Measurements from ENCODE around the gene SLC35F3.
"Not testable (repeated sequence)": the region's sequence is repeated elsewhere in the genome, so short reads cannot be mapped to it uniquely, and the experiment has no call there.

SLC35F3 gene

GRCh38 chr1:234231061-234231892 is 326.8 kb downstream of the SLC35F3 start:
- peak; percentile 33 for DNase-seq

DNA sequence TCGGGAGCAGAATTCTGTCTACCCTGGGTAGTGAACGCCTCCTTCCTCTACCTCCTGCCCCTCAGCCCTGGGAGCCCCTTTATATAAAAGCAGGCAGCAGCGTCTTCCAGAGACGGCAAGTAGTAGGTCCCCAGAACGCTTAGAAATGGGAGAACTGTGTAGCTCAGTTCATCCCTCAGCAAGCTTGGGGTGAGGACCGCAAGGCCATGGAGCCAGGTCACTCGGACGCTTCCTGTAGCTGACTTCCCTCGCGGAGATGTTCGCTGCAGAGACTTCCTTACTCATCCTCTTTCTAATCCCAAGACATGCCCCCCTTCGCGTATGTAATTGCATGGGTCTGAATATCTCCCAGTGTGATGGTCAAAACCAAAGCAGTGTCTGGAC is 327.4 kb downstream of the SLC35F3 start:
- no peak for DNase-seq

DNA sequence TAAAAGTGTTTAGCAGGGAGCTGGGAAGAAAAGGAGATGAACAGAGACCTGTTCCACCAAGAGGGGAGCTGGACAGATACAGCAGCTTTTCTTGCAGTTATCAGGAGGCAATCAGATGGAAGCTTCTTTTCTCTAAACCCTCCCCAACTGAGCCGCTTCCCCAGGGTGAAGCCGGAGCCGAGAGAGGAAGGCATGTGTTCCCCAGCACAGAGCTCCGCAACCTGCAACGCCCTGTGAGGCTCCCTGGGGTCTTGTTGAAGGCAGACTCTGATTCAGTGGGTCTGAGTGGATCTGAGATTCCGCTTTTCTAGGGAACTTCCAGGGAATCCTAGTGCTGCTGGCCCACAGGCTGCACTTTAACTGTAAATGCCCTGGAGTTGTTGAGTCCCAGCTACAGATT is 329.7 kb downstream of the SLC35F3 start:
- DNase-seq: no peak

DNA sequence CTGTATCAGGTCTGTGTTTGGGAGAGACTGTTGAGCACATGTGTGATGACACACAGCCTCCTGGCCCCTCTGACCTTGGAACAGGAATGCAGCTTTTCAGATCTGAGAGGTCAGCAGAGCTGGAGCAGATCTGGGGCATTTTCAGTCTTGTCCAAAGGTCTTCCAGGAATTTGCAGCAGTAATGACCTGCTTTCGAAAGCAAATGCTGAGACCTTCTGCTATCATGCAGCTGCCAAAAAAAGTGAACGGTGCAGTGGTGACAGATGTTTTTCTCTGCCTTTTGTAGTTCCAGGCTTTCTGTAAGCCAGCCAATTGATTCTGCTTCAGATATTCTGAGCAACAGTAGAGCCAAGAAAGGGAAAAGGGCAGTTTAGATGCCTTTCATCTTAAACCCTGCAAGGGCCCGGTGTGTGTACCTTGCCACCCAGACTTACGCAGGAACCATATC is 331.0 kb downstream of the SLC35F3 start:
- DNase-seq: no peak

- DNase-seq: no peak
Observed at GRCh38 chr1:234237393-234237792, 332.9 kb downstream of the SLC35F3 start.

DNA sequence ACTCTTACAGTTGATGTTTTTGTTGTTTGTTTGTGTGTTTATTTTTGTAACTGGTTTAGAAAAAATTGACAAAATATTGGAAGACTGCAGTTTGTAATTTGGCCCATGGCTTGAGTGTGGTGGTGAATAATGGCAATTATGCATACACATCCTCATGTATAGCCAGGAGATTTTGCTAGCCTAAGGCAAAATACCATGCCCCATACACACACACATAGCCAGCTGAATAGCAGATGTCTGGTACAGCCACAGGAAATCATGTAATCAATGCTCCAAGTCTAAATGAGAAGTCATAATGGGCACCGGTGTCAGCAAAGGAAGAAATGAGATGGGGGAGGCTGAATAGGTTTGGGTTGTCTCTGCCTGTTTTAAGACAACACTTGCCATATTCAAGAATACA is 333.6 kb downstream of the SLC35F3 start:
- no peak for DNase-seq

DNA sequence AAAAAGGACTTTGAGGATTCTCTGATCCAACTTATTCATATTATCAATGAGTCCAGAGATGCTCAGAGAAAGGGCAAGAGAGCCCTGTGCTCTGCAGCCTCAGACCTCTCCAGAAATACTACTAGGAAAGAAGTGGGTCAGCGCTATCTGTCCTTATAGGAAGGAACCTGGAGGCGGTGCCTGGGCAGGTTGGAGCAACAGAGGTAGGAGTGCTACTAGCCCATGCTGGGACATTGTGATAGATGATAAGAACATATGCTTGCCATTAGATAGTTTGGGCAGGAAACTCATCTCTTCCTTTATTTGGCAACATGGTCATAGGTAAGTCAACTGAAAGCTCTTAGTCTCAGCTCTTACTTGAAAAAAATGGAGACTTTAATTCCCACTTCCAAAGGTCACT is 335.0 kb downstream of the SLC35F3 start:
- no peak for DNase-seq

GRCh38 chr1:234239936-234240335 is 335.5 kb downstream of the SLC35F3 start:
- DNase-seq: no peak

DNA sequence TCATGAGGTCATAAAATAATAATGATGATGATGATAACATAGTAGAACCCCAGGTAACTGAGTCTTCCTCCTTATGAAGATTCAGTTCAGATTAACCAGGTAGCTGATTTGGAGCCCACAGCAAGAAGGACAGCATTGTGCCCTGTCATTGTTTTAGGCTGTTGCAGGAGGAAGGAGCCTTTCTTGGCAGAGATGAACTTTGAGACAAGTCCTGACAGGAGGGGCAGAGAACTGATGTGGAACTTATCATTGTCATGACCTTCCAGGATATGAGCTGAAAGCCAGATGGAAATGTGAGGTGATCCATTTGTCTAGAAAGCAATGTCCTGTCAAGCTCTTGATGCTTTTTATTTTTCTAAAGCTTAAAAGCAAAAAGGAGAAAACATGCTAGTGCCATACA is 336.2 kb downstream of the SLC35F3 start:
- DNase-seq: no peak

GRCh38 chr1:234241941-234242490 is 337.5 kb downstream of the SLC35F3 start:
- DNase-seq: no peak

GRCh38 chr1:234243521-234244260 is 339.2 kb downstream of the SLC35F3 start:
- DNase-seq: no peak

DNA sequence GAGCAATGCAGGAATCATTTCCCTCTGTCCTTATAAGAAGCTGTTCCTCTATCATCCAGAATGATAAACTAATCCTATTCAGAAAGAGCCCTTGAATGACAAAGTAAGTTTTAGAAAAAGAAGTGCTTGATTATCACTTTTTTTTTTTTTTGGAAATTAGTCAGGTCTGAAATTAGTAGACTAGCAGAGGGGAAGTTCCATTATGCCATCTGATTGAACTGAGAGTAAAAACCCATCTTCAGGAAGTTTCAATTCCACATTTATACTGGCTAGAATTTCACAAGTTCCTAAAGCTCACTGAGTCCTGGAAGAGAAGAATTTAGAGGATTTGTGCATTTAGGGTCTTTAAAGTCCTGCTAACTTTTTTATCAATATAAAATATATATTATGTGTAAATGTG is 340.0 kb downstream of the SLC35F3 start:
- DNase-seq: no peak

DNA sequence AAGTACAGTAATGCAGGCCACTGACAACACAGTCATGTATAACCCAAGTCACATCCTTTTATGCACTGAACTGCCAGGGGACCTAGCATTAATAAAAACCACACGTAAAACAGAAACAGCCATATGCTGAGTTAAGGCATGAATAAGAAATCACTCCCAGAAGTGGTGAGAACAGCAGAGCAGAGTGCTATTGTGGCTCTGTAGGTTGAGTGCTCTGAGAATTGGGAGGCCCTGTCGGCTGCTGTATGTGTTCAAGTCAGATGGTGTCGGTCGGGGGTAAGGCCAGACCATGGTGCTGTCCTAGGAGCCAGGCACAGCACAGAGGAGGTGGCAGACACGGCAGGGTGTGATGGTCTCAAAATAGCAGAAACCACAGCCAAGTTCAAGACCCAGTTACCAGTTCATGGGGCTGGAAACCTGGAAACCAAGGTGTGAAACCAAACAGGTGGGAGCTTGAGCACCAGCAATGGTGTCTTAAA is 342.2 kb downstream of the SLC35F3 start:
- DNase-seq: no peak

DNA sequence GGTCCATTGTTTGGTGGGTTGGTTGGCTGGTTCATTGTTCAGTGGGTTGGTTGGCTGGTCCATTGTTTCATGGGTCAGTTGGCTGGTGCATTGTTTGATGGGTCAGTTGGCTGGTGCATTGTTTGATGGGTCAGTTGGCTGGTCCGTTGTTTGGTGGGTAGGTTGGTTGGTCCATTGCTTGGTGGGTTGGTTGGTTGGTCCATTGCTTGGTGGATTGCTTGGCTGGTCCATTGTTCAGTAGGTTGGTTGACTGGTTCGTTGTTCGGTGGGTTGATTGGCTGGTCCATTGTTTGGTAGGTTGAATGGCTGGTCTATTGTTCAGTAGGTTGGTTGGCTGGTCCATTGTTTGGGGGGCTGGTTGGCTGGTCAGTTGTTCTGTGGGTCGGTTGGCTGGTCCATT is 343.3 kb downstream of the SLC35F3 start:
- not testable (repeated sequence) for DNase-seq

GRCh38 chr1:234250747-234251146 is 346.3 kb downstream of the SLC35F3 start:
- no peak for DNase-seq

GRCh38 chr1:234253732-234254131 is 349.3 kb downstream of the SLC35F3 start:
- no peak for DNase-seq

- DNase-seq: no peak
Observed at GRCh38 chr1:234256359-234256758, 351.9 kb downstream of the SLC35F3 start.

GRCh38 chr1:234258071-234258470 is 353.6 kb downstream of the SLC35F3 start:
- DNase-seq: no peak

GRCh38 chr1:234260578-234260977 is 356.1 kb downstream of the SLC35F3 start:
- peak; percentile 40 for DNase-seq

GRCh38 chr1:234261545-234261944 is 357.1 kb downstream of the SLC35F3 start:
- DNase-seq: no peak

DNA sequence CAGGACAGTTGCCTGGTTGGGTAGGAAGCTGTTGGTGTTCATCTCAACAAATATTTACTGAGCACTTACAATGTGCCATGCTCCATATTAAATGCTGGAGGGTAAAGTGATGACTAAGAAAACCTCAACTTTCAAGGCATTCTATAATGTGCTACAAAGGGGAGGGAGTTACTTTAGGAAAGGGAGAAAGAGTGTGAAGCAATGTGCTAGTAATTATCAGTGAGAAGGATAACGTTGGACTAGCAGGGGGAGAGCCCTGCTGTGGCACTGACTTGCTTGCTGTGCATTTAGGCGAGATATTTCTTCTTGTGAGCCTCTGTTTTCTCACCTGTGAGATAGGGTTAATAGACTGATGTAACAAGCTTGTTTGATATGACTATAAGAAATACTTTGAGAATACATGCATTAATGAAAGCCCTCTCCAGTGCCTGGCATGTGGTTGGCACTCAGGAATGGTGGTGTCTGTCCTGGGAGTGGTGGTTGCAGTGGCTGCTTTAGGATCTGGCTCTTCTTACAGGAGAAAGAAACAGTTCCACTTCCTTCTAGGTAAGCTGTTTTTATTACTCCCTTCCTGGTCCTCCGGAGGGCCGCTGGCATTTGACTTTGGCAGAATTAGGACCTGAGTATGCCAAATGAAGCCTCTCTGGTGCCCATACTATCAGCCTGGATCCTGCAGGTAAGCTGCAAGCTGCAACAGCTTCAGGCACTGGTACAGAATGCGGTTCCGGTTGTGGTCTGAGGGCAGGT is 357.7 kb downstream of the SLC35F3 start:
- no peak for DNase-seq

GRCh38 chr1:234262754-234263105 is 358.3 kb downstream of the SLC35F3 start:
- no peak for DNase-seq

DNA sequence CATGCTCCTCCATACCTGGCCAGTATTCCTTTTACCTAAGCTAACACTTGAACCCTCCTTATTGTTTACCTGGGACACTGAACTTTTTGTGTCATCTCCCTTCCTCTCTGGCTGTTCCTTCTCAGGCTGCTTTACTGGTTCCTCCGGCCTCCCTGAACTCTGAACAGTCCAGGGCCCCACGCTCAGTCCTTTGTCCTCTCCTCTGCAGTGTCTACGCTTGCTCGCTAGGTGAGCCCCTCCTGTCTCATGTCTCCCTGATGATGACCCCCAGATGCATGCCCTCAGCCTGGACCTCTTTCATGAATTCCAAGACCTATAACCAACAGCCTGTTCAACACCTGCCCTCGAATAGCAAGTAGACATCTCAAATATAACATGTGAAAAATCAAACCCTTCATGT is 360.4 kb downstream of the SLC35F3 start:
- no peak for DNase-seq

All from activated CD4-positive, alpha-beta T cell treated with anti-CD3 and anti-CD28 coated beads for 48 hours (primary cell).